Activated CD8-positive, alpha-beta memory T cell treated with anti-CD3 and anti-CD28 coated beads for 36 hours (primary cell): ENCODE results near the gene ANXA2. TPM values are rescaled to one million over a fixed set of nuclear protein-coding genes. Genes with fewer than 3 reads are reported as not detected.
"Not testable (repeated sequence)": the region's sequence is repeated elsewhere in the genome, so short reads cannot be mapped to it uniquely, and the experiment has no call there.

ENCODE experiments used
- CTCF ChIA-PET: fragments of 350-600 bp; sonication (Branson Sonifier 250); formaldehyde crosslinking; loops from one replicate; lab custom pipeline; 2021; ENCODE audit warnings: antibody characterized with exemption; lab: Charles Lee
- POLR2A ChIA-PET: fragments of 350-600 bp; sonication (Branson Sonifier 250); formaldehyde crosslinking; loops from one replicate; lab custom pipeline; 2021; ENCODE audit warnings: antibody characterized with exemption; lab: Charles Lee
- total RNA-seq, 2 experiments: library from RNA; stranded (reverse); gene quantifications; one replicate each; pipeline ENCODE4 v1.2.3, GENCODE V29; 2021

ANXA2 gene
- total RNA-seq, 2 experiments from 2014 or later, result 207 to 210 TPM

DNA sequence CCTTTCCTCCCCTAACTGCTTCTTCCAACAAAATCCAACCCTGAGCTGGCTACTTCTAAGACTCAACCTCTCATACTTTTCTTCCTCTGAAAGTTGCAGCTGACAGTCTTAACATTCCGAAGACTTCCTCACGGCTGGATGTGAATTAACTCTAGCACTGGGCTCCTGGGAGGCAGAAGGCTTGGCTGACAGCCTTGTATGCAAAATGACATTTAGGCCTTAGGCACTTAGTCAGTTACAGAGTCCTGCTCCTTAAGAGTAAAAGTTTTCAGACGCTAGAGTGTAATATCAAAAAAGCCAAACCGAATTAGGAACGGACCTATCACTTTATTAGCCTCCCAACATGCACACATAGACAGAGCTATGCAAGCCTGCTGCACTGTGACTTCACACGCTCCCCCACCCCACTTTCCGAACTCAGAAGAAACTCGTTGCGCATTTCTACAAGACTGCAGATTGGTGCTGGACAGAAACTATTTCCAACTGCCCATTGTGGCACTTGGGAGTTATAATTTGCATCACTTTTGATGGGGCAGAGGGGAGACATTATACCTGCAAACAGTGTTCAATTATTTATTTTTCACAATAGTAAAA, 15.5 kb upstream of the ANXA2 start:
- ChIA-PET POLR2A (no interaction called here), CTCF (no interaction called here)

DNA sequence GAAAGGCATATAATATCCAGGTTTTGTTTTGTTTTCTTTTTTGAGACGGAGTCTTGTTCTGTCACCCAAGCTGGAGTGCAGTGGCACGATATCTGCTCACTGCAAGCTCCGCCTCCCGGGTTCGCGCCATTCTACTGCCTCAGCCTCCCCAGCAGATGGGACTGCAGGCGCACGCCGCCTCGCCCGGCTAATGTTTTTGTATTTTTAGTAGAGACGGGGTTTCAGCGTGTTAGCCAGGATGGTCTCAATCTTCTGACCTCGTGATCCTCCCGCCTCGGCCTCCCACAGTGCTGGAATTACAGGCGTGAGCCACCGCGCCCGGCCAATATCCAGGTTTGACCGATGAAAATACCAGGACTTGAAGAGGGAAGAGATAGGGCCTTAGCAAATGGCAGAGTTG, 15.0 kb upstream of the ANXA2 start:
- CTCF ChIA-PET, POLR2A ChIA-PET: not testable (repeated sequence)

- CTCF ChIA-PET, result no interaction called here
- POLR2A ChIA-PET, result no interaction called here
Observed at GRCh38 chr15:60411774-60412425, 14.1 kb upstream of the ANXA2 start.

DNA sequence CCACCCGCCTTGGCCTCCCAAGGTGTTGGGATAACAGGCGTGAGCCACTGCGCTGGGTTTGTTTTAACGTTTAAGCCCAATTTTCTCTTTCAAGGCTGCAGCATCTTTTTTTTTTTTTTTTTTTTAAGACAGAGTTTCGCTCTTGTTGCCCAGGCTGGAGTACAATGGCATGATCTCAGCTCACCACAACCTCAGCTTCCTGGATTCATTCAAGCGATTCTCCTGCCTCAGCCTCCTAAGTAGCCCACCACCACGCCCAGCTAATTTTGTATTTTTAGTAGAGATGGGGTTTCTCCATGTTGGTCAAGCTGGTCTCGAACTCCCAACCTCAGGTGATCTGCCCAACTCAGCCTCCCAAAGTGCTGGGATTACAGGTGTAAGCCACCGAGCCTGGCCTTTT, 12.6 kb upstream of the ANXA2 start:
- POLR2A ChIA-PET, result not testable (repeated sequence)
- CTCF ChIA-PET, result interaction anchor here (0.7 kb wide), 2 partner anchors 10 to 129 kb away, joined by 4 read pairs; no protein-coding TSS in a partner anchor

DNA sequence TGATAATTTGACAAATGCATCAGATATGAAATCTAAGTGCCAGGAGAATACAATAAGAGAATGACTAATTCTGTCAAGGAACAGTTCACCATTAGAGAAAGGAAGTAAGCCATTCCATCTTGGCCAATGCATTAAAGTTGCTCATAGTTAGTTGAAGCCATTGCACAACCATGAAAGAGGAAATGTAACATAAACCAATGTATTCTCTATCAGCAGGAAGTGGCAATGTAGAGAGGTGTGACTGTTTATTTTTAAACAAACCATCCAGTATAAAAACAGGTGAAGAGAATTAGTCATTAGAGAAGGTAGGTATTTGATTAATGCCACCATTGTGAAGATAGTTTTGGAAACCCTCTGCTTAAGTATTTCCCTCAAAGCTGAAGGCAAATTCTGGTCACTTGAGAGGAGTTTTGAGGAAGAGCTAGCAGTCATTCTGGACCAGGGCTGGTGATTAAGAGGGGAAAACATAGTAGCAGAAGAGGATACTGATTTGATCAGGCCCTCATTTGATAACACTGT, 10.7 kb upstream of the ANXA2 start:
- ChIA-PET POLR2A (no interaction called here), CTCF (no interaction called here)

GRCh38 chr15:60407415-60407805, 9.6 kb upstream of the ANXA2 start:
- ChIA-PET POLR2A (no interaction called here), CTCF (no interaction called here)

DNA sequence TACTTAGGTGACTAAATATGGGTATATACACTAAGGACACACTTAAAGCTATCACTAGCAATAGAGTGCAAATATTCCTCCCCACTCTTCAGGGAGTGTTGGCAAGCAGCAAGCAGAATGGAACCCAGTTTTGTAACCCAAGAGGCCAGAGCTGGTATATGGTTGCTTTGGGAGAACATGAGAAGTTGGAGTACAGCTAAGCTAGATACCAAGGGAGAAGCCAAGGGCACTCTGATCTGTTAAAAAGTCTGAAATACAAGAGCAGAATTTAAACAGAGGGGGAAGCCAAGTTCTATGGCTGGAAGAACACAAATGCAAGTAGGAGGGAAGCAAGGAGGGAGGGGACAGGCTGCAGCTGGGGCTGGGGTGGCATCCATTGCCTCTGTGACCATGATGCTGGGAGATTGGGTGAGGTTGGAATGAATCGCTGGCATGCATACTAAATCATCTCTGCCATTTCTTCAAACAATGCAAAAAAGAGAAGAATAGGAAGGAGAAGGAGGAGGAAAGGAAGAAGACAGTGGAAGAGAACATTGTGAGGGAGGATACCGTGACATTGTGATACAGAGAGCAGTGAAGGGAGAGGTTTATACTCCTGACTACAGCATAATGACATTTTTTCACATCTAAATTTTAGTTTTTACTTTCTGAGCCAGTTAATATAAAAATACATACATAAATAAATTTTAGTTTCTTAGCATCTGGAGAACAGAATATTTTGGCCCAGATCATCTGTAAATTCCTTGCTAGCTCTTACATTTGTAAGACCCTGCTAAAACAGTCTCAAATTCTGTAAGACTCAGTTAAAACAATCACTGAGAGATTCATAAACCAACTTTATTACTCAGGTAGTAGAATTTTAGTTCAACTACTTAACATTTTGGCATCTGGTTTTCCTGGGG, 9.0 kb upstream of the ANXA2 start:
- ChIA-PET POLR2A (interaction anchor here (0.7 kb wide), 1 partner anchor 9 kb away, joined by 4 read pairs; the partner anchor contains the start of gene ANXA2), CTCF (no interaction called here)

GRCh38 chr15:60405399-60405798, 7.6 kb upstream of the ANXA2 start:
- CTCF ChIA-PET, result no interaction called here
- POLR2A ChIA-PET, result interaction anchor here (0.6 kb wide), 1 partner anchor 68 kb away, joined by 6 read pairs; no protein-coding TSS in a partner anchor

GRCh38 chr15:60404351-60404750, 6.6 kb upstream of the ANXA2 start:
- POLR2A ChIA-PET, CTCF ChIA-PET: not testable (repeated sequence)

- ChIA-PET CTCF (no interaction called here), POLR2A (no interaction called here)
Observed at GRCh38 chr15:60400944-60401343, 3.2 kb upstream of the ANXA2 start.

DNA sequence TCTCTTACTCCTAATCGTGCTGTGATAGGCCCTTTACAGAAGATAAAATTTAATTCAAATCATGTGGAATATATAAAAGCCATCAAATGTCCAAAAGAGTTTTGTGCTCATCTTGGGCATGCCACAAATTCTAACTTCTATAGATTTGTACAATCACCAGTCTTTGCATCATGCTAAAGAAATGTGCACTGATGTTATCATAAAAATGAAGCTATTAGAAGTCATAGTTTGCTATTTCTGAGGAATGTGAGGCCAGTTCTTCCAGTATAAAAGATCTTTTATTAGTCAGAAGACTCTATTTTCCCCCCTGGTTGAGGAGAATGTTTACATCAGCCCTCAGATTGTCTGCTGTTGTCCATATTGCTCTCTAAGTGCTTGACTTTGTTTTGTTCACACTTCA, 2.1 kb upstream of the ANXA2 start:
- CTCF ChIA-PET, result no interaction called here
- POLR2A ChIA-PET, result interaction anchor here (0.6 kb wide), 1 partner anchor 10 kb away, joined by 5 read pairs; no protein-coding TSS in a partner anchor

GRCh38 chr15:60399246-60399915, 1.6 kb upstream of the ANXA2 start:
- POLR2A ChIA-PET, result interaction anchor here (0.6 to 1.5 kb wide), 2 partner anchors 10 to 37 kb away, joined by 5 to 8 read pairs; no protein-coding TSS in a partner anchor
- CTCF ChIA-PET, result interaction anchor here (1.3 kb wide), 1 partner anchor 39 kb away, joined by 3 read pairs; no protein-coding TSS in a partner anchor

DNA sequence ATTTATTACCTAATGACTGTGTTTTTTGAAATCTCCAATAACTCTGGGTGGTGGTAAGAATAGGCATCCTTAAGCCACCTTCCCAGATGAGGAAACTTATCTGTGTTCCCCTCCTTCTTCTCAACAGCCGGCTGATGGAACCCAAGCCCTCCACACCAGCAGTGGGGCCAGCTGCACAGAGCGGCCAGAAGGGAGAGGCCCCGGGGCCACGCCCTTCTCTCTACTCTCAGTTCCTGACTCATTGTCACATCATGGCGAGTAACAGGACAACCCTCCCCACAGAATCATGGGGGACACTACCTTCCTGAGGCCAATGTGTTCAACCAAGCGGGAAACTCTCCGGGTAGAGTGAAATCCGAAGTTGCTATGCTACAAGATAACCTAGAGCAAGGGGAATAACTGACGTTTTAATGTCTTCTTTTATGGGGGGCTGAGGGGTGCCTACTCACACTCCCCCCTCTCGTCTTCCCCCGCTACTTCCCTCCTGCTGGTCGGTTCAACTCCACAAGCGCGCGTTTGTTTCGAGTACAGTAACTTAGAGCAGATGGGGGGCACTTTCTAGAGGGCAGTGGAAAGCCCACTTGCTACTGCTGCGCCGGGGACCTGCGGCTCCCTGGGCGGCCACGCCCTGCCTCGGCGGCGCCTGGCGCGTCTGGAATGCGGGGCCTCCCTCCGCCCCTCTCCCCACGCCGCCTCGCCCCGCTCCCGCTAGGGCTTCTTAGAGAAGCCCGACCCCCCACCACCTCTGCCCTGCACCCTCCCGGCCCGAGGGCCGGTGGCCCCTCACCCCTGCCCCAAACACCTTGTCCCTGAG, 621 bp downstream of the ANXA2 start:
- ChIA-PET CTCF (interaction anchor here (0.6 to 1.4 kb wide), 2 partner anchors 34 to 38 kb away, joined by 3 to 4 read pairs; no protein-coding TSS in a partner anchor), POLR2A (interaction anchor here (0.6 to 1.0 kb wide), 5 partner anchors 34 to 536 kb away, joined by 3 to 6 read pairs (median 4); no protein-coding TSS in a partner anchor)

GRCh38 chr15:60396560-60396957, 1.2 kb downstream of the ANXA2 start:
- CTCF ChIA-PET, result no interaction called here

DNA sequence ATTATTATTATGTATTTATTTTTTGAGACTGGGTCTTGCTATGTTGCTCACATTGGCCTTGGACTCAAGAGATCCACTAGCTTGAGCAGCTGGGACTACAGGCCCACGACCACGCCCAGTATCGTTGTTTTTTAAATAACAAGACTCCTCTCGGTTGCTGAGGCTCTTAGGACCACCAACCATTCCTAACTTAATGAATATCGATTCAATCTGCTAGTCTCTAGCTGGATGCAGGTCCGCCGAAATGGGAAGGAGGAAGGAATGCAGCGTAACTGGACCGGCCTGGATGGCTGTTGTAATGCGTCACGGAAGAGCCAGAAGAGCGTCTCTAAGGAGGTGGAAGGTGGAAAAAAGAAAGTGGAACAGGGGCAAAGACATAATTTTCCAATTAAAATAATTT, 1.7 kb downstream of the ANXA2 start:
- POLR2A ChIA-PET, result no interaction called here

More at GRCh38 chr15:60396560-60396957, 1.2 kb downstream of the ANXA2 start:
- POLR2A ChIA-PET, result interaction anchor here (0.7 to 1.0 kb wide), 2 partner anchors 34 to 285 kb away, joined by 4 to 5 read pairs; no protein-coding TSS in a partner anchor

GRCh38 chr15:60395276-60396011, 2.3 kb downstream of the ANXA2 start:
- POLR2A ChIA-PET, result no interaction called here

More for the DNA sequence above, 1.7 kb downstream of the ANXA2 start:
- CTCF ChIA-PET, result no interaction called here

GRCh38 chr15:60394689-60395097, 3.1 kb downstream of the ANXA2 start:
- CTCF ChIA-PET, result interaction anchor here (1.4 kb wide), 1 partner anchor 32 kb away, joined by 5 read pairs; no protein-coding TSS in a partner anchor
- POLR2A ChIA-PET, result interaction anchor here (1.0 kb wide), 1 partner anchor 32 kb away, joined by 8 read pairs; no protein-coding TSS in a partner anchor

More at GRCh38 chr15:60395276-60396011, 2.3 kb downstream of the ANXA2 start:
- CTCF ChIA-PET, result no interaction called here
